DOHH2 (cell line): ENCODE results near the gene ATP11A.

Source experiments
- EZH2phosphoT487 ChIP-seq: fragments of 200-600 bp; sonication (generic); IDR thresholded peaks from 2 replicates; pipeline ENCODE4 v1.6.1; 2017; ENCODE audit warnings: borderline replicate concordance, mild to moderate bottlenecking, antibody characterized with exemption, low read length, moderate library complexity, mixed read lengths
- TF ChIP-seq, protein P1 (sequence below): fragments of 200-600 bp; sonication (generic); IDR thresholded peaks from one replicate; pipeline ENCODE4 v1.5.1; 2014; ENCODE audit warnings: antibody characterized with exemption, mild to moderate bottlenecking, low read depth, low read length; ENCODE audit not compliant: poor library complexity, severe bottlenecking

DNA sequence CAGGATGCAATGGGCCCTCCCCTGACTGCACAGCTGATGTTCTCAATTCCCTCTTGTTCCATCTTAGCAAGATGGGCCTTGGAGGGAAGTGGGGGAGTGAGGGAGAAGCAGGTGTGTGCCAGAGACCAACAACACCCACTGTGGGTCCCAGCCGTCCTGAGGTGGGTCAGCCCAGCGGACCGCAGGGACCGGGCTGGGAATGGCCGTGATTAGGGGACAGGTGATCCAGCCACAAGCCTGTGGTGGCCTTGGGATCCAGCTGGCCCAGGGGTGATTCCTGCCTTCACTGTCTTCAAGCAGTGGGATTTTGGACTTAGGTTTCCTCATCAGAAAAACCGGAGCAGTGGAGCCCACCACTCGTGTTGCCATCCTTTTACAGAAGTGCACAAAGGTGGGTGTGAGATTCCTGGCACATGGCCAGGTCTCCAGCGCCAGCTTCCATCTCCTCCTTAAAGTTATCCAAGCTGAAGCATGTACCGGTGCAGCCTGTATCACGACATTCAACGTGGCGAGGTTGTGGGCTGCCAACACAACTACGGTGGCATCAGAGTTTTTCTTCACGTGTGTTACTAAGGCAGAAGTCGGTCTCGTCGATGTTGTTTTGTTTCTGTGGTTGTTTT, 9.0 kb upstream of the ATP11A start:
- TF ChIP-seq, protein P1, sequence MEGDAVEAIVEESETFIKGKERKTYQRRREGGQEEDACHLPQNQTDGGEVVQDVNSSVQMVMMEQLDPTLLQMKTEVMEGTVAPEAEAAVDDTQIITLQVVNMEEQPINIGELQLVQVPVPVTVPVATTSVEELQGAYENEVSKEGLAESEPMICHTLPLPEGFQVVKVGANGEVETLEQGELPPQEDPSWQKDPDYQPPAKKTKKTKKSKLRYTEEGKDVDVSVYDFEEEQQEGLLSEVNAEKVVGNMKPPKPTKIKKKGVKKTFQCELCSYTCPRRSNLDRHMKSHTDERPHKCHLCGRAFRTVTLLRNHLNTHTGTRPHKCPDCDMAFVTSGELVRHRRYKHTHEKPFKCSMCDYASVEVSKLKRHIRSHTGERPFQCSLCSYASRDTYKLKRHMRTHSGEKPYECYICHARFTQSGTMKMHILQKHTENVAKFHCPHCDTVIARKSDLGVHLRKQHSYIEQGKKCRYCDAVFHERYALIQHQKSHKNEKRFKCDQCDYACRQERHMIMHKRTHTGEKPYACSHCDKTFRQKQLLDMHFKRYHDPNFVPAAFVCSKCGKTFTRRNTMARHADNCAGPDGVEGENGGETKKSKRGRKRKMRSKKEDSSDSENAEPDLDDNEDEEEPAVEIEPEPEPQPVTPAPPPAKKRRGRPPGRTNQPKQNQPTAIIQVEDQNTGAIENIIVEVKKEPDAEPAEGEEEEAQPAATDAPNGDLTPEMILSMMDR, result no peak
- no peak for TF ChIP-seq EZH2phosphoT487
